K562 (cell line): ENCODE measurements around the gene FAM50A. TPM values are rescaled to one million over a fixed set of nuclear protein-coding genes. Genes with fewer than 3 reads are reported as not detected.

ENCODE experiments used
- ATAC-seq: fragments of 200-7000 bp; cut with Tn5 transposase; 3 replicates; pipeline ENCODE4 v1.9.1; 2020; ENCODE audit warnings: moderate library complexity
- BruUV-seq: library from RNA; stranded (reverse); fragments of 400-500 nt; replicated peaks from 2 replicates; lab custom pipeline; 2021; lab: Mats Ljungman, UMichigan
- CTCF ChIA-PET: fragments of 300-600 bp; formaldehyde crosslinking; extraction: SDS; loops from one replicate; lab custom pipeline; 2021; ENCODE audit warnings: low intra/inter-chr PET ratio; lab: Yijun Ruan, JAX
- POLR2A ChIA-PET: fragments of 300-600, 350-650 bp; sonication (Branson Sonifier 250); formaldehyde crosslinking; extraction: SDS; loops from one replicate; lab custom pipeline; 2021; ENCODE audit warnings: antibody characterized with exemption, inconsistent platforms; lab: Yijun Ruan, JAX
- DNase-seq, 4 experiments: peaks; one replicate each; pipeline versions ENCODE4 v3.0.0 to v3.0.0-alpha.2; 2011 to 2018; ENCODE audit warnings: low spot score in 3 of 4, mixed read lengths in 3 of 4; ENCODE audit errors: extremely low read depth in 1 of 4
- FAIRE-seq: peaks from 2 replicates; lab custom pipeline; 2011; peaks lifted over from hg19 to GRCh38; lab: Jason Lieb, UNC
- H2AFZ ChIP-seq: 2 replicates; pipeline ENCODE4 v1.6.0; 2011; ENCODE audit warnings: low read depth, low read length, control low read depth, inconsistent platforms
- H3K27ac ChIP-seq: fragments of 200-600 bp; 3 replicates; pipeline ENCODE4 v1.8.0; 2011; ENCODE audit warnings: low read depth, mild to moderate bottlenecking, control low read depth, inconsistent platforms, low read length, moderate library complexity, mixed read lengths; ENCODE audit errors: extremely low read depth
- H3K27me3 ChIP-seq, 2 experiments: fragments of 300-600 bp in 1 of 2; 2 replicates in 1 of 2; 3 replicates in 1 of 2; pipeline versions ENCODE4 v1.6.0 to v1.8.0; 2011; ENCODE audit warnings: inconsistent platforms in 2 of 2, low read length in 2 of 2, mild to moderate bottlenecking in 1 of 2, mixed read lengths in 1 of 2, moderate library complexity in 1 of 2; ENCODE audit not compliant: control insufficient read depth in 2 of 2, insufficient read depth in 2 of 2
- H3K36me3 ChIP-seq: fragments of 300-600 bp; 3 replicates; pipeline ENCODE4 v1.8.0; 2011; ENCODE audit warnings: mild to moderate bottlenecking, low read length, inconsistent platforms; ENCODE audit not compliant: control insufficient read depth, insufficient read depth
- H3K4me1 ChIP-seq, 2 experiments: fragments of 200-600 bp in 1 of 2; replicated peaks in 1 of 2; 2 replicates in 1 of 2; 3 replicates in 1 of 2; pipeline versions ENCODE4 v1.5.1 to v1.8.0; 2011; ENCODE audit warnings: inconsistent platforms in 2 of 2, low read length in 2 of 2, mild to moderate bottlenecking in 1 of 2, mixed read lengths in 1 of 2, moderate library complexity in 1 of 2; ENCODE audit not compliant: control insufficient read depth in 2 of 2, insufficient read depth in 2 of 2
- H3K4me2 ChIP-seq: 2 replicates; pipeline ENCODE4 v1.6.1; 2011; ENCODE audit warnings: low read length, control low read depth, inconsistent platforms, mixed read lengths; ENCODE audit not compliant: insufficient read depth
- H3K4me3 ChIP-seq: fragments of 200-600 bp; sonication (generic), shearing (Covaris generic); 2 replicates; pipeline ENCODE4 v1.5.1; 2016; ENCODE audit warnings: control low read depth, inconsistent platforms
- H3K79me2 ChIP-seq: fragments of 200-600 bp; 3 replicates; pipeline ENCODE4 v1.8.0; 2011; ENCODE audit warnings: low read length, inconsistent platforms; ENCODE audit not compliant: control insufficient read depth, insufficient read depth
- H3K9ac ChIP-seq, 2 experiments: 2 replicates each; pipeline versions ENCODE4 v1.6.0 to v1.6.1; 2011; ENCODE audit warnings: low read depth in 2 of 2, low read length in 2 of 2, control low read depth in 1 of 2, inconsistent platforms in 1 of 2, mild to moderate bottlenecking in 1 of 2, mixed read lengths in 1 of 2; ENCODE audit not compliant: insufficient read depth in 1 of 2
- H3K9me1 ChIP-seq: one replicate; pipeline ENCODE4 v1.6.0; 2011; ENCODE audit warnings: inconsistent platforms, mild to moderate bottlenecking, low read length, moderate library complexity; ENCODE audit not compliant: control insufficient read depth, insufficient read depth
- H3K9me3 ChIP-seq: replicated peaks from 2 replicates; pipeline ENCODE4 v1.5.1; 2011; ENCODE audit warnings: low read depth, low read length, inconsistent platforms; ENCODE audit not compliant: control insufficient read depth, insufficient read depth
- H4K20me1 ChIP-seq: replicated peaks from 2 replicates; pipeline ENCODE4 v1.6.1; 2011; ENCODE audit warnings: low read length, inconsistent platforms, mixed read lengths; ENCODE audit not compliant: control insufficient read depth, insufficient read depth
- CEBPG ChIP-seq, 3 experiments: fragments of 200-800 bp in 1 of 3; sonication (Bioruptor generic) in 1 of 3; sonication (generic) in 1 of 3; formaldehyde crosslinking in 1 of 3; IDR thresholded peaks in 2 of 3; conservative IDR thresholded peaks in 1 of 3; 2 replicates each; pipeline versions ENCODE4 v1.6.1 to v1.8.0; 2016 to 2022; ENCODE audit warnings: missing compliant biosample characterization in 2 of 3, missing genetic modification characterization in 2 of 3, mild to moderate bottlenecking in 1 of 3, missing genetic modification reagents in 1 of 3
- DPF2 ChIP-seq: fragments of 450-650 bp; IDR thresholded peaks from 2 replicates; pipeline ENCODE4 v1.6.1; 2016
- FOXM1 ChIP-seq, 2 experiments: fragments of 450-650 bp in 1 of 2; sonication (generic) in 1 of 2; formaldehyde crosslinking in 1 of 2; IDR thresholded peaks; 2 replicates each; pipeline versions ENCODE4 v1.6.1 to v1.9.0; 2017 to 2022; ENCODE audit warnings: low read depth in 2 of 2, mild to moderate bottlenecking in 2 of 2, missing genetic modification reagents in 1 of 2, moderate library complexity in 1 of 2
- HDAC1 ChIP-seq, 2 experiments: fragments of 450-650 bp; IDR thresholded peaks; 2 replicates each; pipeline ENCODE4 v1.6.1; 2016 to 2017; ENCODE audit warnings: inconsistent platforms in 1 of 2, mild to moderate bottlenecking in 1 of 2, moderate library complexity in 1 of 2
- MECOM ChIP-seq: fragments of 250-450 bp; sonication (Bioruptor Pico); IDR thresholded peaks from 2 replicates; pipeline ENCODE4 v1.8.0; 2022; ENCODE audit warnings: inconsistent platforms
- MTA3 ChIP-seq: fragments of 450-650 bp; formaldehyde crosslinking; IDR thresholded peaks from 2 replicates; pipeline ENCODE4 v1.6.1; 2017; ENCODE audit warnings: mild to moderate bottlenecking, borderline replicate concordance
- POLR2AphosphoS2 ChIP-seq: IDR thresholded peaks from 2 replicates; pipeline ENCODE4 v1.6.1; 2012; ENCODE audit warnings: low read length, improper control_type of control experiment
- RAD51 ChIP-seq: fragments of 450-650 bp; IDR thresholded peaks from 2 replicates; pipeline ENCODE4 v1.7.1; 2016; ENCODE audit warnings: low read depth, mild to moderate bottlenecking, borderline replicate concordance
- ZNF263 ChIP-seq: sonication (generic); formaldehyde crosslinking; IDR thresholded peaks from 2 replicates; pipeline ENCODE4 v1.8.0; 2022; ENCODE audit warnings: mild to moderate bottlenecking, missing genetic modification reagents, borderline replicate concordance
- ZNF707 ChIP-seq: fragments of 250-450 bp; sonication (Bioruptor Pico); conservative IDR thresholded peaks from 2 replicates; pipeline ENCODE4 v1.8.0; 2022; ENCODE audit warnings: inconsistent platforms, mild to moderate bottlenecking, moderate library complexity
- WGBS: fragments of 100-300 bp; shearing (Covaris generic); methylation state at CpG from one replicate; pipeline ENCODE4 v1.1.6; 2016; ENCODE audit warnings: low coverage, mixed read lengths; ENCODE audit not compliant: insufficient coverage; ENCODE audit errors: missing lambda C conversion rate; 5-methylcytosine and 5-hydroxymethylcytosine counted together
- in situ Hi-C: fragments of 300-500 bp; cut with MboI; formaldehyde crosslinking; loops from 4 replicates; pipeline ENCODE4 v1.15.0; 2018; ENCODE audit warnings: inconsistent platforms, mixed read lengths
- intact Hi-C: fragments of 100-400 bp; cut with micrococcal nuclease; formaldehyde crosslinking; loops from 2 replicates; pipeline ENCODE4 v1.14.2; 2022
- polyA plus RNA-seq, 8 experiments: library from polyadenylated mRNA; depleted of rRNA in 4 of 8; stranded (reverse) in 5 of 8; unstranded in 3 of 8; fragments of >200 nt; fragmentation: Nextera tagmentation in 2 of 8; fragmentation: Illumina TruSeq in 1 of 8; extraction: Ambion mirVana in 2 of 8; extraction: Trizol in 1 of 8; gene quantifications; 2 replicates each; pipeline versions ENCODE4 v1.2.1 to v1.2.3, GENCODE V29; 2011 to 2014; ENCODE audit warnings: inconsistent platforms in 1 of 8, missing spikeins in 1 of 8
- total RNA-seq, 7 experiments: library from RNA; depleted of rRNA in 6 of 7; stranded (reverse); fragments of >200 nt in 6 of 7; fragmentation: Illumina TruSeq in 2 of 7; extraction: Trizol in 2 of 7; gene quantifications; 2 replicates each; pipeline versions ENCODE4 v1.2.1 to v1.2.3, GENCODE V29; 2011 to 2021; ENCODE audit warnings: low replicate concordance in 1 of 7
- TF ChIP-seq, protein P1 (sequence below): sonication (generic); IDR thresholded peaks from 2 replicates; pipeline ENCODE4 v1.6.1; 2016
- TF ChIP-seq, protein P2 (sequence below): fragments of 450-650 bp; IDR thresholded peaks from 2 replicates; pipeline ENCODE4 v1.6.1; 2017; ENCODE audit warnings: antibody characterized with exemption
- TF ChIP-seq, protein P3 (sequence below): fragments of 450-650 bp; formaldehyde crosslinking; IDR thresholded peaks from 2 replicates; pipeline ENCODE4 v1.4.0; 2022; ENCODE audit warnings: mild to moderate bottlenecking, moderate library complexity
- TF ChIP-seq, protein P4 (sequence below): sonication (generic); formaldehyde crosslinking; IDR thresholded peaks from 2 replicates; pipeline ENCODE4 v1.5.0; 2020; ENCODE audit warnings: missing genetic modification reagents

The FAM50A gene
- total and polyA plus RNA-seq, 9 of the 15 experiments (the other 6 are each of a cell fraction or from before 2014, with no cell fraction given), result 4.4 to 114 (median 67.3) TPM

DNA sequence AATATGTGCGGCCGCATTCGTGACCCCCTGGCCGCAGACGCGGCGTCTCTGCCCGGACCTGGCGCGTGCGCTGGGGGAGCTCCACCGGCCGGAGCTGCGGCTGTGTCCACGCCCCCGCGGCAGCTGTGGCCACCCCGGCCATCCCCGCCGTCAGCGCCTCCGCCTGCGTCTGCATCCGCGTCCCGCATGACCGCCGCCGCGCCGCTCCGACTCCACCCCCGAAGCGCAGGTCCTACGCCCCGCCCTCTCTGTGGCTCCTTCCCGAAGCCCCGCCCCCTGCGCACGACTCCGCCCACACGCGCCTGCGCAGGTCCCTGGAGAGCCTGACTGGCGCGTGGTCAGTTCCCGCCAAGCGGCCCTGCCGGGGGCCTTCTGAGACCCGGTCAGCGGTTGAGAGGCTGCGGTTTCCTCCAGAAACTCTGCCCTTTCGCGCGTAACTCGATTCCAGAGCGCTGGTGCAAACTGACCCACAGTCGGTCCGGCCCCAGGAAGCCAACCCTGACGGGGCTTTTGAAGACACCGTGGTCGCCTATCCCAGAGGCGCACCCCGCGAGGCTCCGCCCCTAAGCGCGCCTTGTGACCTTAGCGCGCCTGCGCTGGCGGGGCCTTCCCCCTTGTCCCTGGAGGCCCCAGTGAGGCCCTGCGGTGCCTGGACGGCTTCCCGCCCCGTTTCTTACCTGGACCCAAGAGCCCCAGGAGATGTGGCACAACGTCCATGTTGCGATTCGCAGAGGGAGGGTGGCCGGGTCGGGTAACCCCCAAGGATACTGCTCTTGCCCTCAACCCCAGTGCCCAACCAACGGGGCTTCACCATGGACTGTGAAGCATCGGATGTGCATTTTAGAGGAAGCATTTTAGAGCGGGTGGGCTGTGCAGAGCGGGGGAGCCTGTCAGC is 35.0 kb downstream of the FAM50A start, which contains the start of gene LAGE3:
Gene LAGE3, minus strand, starts transcription at position 554 of the 895 bp plus-strand sequence. Its CDS starts 366 bp downstream, at position 188.
- in situ Hi-C loops (no loop called here), intact Hi-C loops (loop anchor here (5.0 kb wide), 1 partner anchor 52 kb away; the partner anchor contains the start of gene ATP6AP1)
- H3K27ac ChIP-seq, result peak within 1 kb of the TSS; percentile 94
- TSS peak; percentile 80 for BruUV-seq
- H4K20me1 ChIP-seq, result no peaks in the 10 kb centered on the region
- under 1% methylated on average over 45 of the region's 85 CpGs for WGBS
- H2AFZ ChIP-seq, result peak within 1 kb of the TSS; percentile 98
- H3K27me3 ChIP-seq, result no peaks in the 10 kb centered on the region
- peaks cover 11% of the 10 kb centered on the region for H3K36me3 ChIP-seq
- peak; percentile 87 to 95 (median 92) for DNase-seq
- H3K79me2 ChIP-seq, result peaks cover 20% of the 10 kb centered on the region
- FAIRE-seq, result peak; percentile 84
- CTCF ChIA-PET, result no interaction called here
- peak within 1 kb of the TSS; percentile 95 for H3K4me2 ChIP-seq
- H3K4me1 ChIP-seq, result peaks cover 36 to 46% of the 10 kb centered on the region in 2 experiments
- H3K4me3 ChIP-seq, result peak within 1 kb of the TSS; percentile 60
- POLR2A ChIA-PET, result interaction anchor here (0.6 to 1.4 kb wide), 9 partner anchors 9 to 78 kb away, joined by 3 to 11 read pairs (median 4); partner anchors contain the start of gene DNASE1L1
- no peaks in the 10 kb centered on the region for H3K9me1 ChIP-seq
- ATAC-seq, result peak; percentile 92
- H3K9me3 ChIP-seq, result no peaks in the 10 kb centered on the region
- H3K9ac ChIP-seq, result peak within 1 kb of the TSS; percentile 76 to 90
- TF ChIP-seq, protein P1, sequence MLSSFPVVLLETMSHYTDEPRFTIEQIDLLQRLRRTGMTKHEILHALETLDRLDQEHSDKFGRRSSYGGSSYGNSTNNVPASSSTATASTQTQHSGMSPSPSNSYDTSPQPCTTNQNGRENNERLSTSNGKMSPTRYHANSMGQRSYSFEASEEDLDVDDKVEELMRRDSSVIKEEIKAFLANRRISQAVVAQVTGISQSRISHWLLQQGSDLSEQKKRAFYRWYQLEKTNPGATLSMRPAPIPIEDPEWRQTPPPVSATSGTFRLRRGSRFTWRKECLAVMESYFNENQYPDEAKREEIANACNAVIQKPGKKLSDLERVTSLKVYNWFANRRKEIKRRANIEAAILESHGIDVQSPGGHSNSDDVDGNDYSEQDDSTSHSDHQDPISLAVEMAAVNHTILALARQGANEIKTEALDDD, result no peak
- TF ChIP-seq DPF2, result no peak
- TF ChIP-seq POLR2AphosphoS2, result no peak
- no peak for TF ChIP-seq MTA3
- TF ChIP-seq CEBPG (CRISPR knock-in tag; IDR thresholded peaks at IDR 0.05), result no peak
- TF ChIP-seq CEBPG (tag; conservative IDR thresholded peaks at IDR 0.05 in 1 of 2, IDR thresholded peaks at IDR 0.05 in 1 of 2), result no peak
- TF ChIP-seq, protein P2, sequence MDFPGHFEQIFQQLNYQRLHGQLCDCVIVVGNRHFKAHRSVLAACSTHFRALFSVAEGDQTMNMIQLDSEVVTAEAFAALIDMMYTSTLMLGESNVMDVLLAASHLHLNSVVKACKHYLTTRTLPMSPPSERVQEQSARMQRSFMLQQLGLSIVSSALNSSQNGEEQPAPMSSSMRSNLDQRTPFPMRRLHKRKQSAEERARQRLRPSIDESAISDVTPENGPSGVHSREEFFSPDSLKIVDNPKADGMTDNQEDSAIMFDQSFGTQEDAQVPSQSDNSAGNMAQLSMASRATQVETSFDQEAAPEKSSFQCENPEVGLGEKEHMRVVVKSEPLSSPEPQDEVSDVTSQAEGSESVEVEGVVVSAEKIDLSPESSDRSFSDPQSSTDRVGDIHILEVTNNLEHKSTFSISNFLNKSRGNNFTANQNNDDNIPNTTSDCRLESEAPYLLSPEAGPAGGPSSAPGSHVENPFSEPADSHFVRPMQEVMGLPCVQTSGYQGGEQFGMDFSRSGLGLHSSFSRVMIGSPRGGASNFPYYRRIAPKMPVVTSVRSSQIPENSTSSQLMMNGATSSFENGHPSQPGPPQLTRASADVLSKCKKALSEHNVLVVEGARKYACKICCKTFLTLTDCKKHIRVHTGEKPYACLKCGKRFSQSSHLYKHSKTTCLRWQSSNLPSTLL, result no peak
- TF ChIP-seq ZNF707 (CRISPR knock-in tag), result no peak
- TF ChIP-seq, protein P3, sequence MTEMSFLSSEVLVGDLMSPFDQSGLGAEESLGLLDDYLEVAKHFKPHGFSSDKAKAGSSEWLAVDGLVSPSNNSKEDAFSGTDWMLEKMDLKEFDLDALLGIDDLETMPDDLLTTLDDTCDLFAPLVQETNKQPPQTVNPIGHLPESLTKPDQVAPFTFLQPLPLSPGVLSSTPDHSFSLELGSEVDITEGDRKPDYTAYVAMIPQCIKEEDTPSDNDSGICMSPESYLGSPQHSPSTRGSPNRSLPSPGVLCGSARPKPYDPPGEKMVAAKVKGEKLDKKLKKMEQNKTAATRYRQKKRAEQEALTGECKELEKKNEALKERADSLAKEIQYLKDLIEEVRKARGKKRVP, result no peak
- TF ChIP-seq HDAC1 (IDR thresholded peaks at IDR 0.05), result peak in 1 of 2 experiments; percentile 26; a peak in 1 of 4 replicates
- no peak for TF ChIP-seq FOXM1 (IDR thresholded peaks at IDR 0.05; ENCODE audit: low read depth)
- peak; percentile 47; the same call in 1 of the 2 replicates for TF ChIP-seq FOXM1 (CRISPR knock-in tag; IDR thresholded peaks at IDR 0.05; ENCODE audit: low read depth)
- no peak for TF ChIP-seq ZNF263 (CRISPR knock-in tag)
- TF ChIP-seq MECOM (CRISPR knock-in tag), result no peak
- peak; percentile 26; the same call in 1 of the 2 replicates for TF ChIP-seq RAD51
- TF ChIP-seq, protein P4, sequence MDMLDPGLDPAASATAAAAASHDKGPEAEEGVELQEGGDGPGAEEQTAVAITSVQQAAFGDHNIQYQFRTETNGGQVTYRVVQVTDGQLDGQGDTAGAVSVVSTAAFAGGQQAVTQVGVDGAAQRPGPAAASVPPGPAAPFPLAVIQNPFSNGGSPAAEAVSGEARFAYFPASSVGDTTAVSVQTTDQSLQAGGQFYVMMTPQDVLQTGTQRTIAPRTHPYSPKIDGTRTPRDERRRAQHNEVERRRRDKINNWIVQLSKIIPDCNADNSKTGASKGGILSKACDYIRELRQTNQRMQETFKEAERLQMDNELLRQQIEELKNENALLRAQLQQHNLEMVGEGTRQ (CRISPR knock-in tag), result 0 out of 2 replicates have a peak, but pooled peaks have one; percentile 41
